Activated gamma-delta T cell treated with anti-CD3 and anti-CD28 coated beads, Interleukin-2, amount 50 U/mL, for 16 hours (primary cell): ENCODE measurements around the gene CA12.
"Not testable (repeated sequence)": the region's sequence is repeated elsewhere in the genome, so short reads cannot be mapped to it uniquely, and the experiment has no call there.

ENCODE experiments used
- DNase-seq: peaks from one replicate; pipeline ENCODE4 v3.0.0-alpha.2; 2020; ENCODE audit warnings: low read depth

CA12 gene

DNA sequence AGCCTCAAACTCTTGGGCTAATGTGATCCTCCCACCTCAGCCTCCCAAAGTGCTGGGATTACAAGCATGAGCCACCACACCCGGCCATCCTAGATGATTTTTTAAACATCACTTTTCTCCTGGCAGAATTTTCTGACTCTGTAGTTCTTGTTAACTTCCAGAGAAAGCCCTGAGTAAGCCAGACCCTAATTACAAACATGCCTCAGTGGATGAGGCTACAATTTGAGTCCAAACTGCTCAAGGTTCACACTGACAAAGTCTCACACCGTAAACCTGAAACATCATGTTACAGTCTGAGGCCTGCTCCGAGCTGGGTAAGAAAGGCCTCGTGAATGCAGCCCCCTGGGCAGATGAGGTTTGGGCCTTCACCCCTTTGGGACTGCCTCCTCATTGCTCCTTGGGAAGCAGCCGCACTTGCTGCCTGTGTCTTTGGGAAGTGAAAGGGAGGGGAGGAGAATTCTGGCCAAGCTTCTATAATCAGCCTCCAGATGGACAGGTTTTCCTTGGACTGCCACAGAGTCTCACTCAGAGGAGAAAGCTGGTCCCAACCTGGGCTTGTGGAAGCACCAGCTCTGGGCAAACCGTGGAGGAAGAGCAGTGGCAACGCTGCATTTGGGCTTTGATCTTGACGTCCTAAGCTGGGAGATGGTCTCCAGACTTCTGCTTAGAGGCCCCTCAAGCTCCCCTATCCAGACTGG, 46.0 kb downstream of the CA12 start:
- no peak for DNase-seq

- no peak for DNase-seq
Measured at GRCh38 chr15:63334821-63335220, 46.8 kb downstream of the CA12 start.

DNA sequence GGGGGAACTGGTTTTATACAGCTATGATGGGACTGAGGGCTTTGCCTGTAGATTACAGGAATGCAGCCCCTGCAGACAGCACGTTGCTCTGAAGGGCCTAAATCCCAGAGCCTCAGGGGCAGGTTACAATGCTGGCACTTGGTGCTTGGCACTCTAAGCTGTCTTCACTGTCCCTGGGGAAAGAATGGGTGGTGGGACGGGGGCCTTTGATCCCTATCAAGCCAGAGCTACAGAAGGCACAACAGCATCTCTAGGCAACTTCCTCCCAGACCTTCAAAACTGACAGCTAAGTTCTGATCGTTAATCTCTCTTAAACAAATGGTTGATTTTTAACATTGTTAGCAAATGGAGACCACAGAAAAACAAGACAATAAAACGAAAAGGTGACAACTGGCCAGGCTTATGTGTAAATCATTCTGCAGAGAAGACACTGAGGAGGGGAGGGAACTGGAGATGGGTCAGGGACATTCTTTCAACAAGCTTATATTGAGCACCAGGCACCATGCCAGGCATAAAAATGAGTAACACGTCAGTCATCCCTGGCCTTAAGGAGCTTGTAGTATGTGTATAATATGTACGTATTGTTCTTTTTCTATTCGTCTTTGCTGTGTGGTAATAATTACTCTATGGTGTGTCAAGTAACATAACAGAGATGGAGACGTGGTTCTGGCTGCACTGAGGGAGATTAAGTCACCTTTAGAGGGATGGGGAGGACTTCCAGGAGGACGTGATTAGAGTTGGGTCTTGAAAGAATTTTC, 49.1 kb downstream of the CA12 start:
- no peak for DNase-seq

GRCh38 chr15:63331456-63331855, 50.2 kb downstream of the CA12 start:
- DNase-seq, result no peak

DNA sequence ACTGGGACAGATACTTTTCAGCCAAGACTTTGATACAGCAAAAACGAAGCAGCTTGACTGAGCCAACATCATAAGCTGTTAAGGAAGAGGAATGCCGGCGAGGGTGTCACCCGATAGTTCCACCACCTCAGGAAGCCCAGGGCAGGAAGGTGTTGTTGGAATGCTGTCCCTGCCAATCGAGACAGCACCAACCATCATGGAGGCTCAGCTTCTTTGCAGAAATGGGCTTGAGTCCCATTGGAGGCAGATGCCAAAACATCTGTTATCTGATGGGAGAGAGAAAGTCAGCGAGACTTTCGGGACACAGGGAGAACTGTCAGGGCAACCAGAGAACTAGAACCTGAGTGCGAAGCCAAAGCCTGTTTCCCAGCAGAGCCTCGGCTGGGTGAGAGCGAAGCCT, 50.7 kb downstream of the CA12 start:
- no peak for DNase-seq

DNA sequence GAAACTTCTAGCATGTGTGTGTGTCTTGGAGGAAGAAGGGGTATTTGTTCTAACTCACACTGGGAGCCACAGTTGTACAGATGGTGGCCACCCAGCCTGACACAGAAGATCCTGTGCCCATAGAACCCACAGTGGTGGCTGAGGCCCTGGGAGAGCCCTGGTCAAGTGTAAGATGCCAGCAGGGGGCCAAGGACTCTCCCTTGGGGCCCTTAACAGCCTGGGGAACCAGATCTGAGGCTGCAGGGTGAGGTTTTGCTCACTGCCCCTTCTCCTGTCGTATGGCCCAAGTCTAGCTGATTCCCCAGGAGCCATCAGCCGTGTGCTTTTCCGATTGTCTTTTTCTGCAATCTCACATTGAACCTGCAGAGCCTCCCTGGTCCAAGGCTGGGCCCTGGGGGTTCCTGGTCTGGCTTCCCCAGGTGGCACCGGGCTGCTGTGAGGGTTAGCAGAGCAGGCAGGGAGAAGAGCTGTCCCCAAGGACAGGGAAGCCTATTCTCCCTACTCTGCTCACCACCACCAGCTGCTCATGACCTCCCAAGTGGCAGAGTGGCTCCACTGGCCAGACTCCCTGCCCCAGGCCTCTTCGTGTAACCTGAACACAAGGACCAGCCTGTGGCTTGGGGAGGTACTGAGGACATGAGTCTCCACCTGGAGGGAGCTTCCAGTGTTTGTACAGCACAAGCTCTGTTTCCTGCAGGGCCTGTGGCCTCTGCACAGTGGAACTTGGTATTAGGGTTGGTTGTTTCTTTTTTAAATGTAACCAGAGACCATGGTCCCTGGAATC, 51.9 kb downstream of the CA12 start:
- DNase-seq, result no peak

- DNase-seq, result no peak
Measured at GRCh38 chr15:63327648-63328421, 53.8 kb downstream of the CA12 start.

GRCh38 chr15:63324770-63325169, 56.9 kb downstream of the CA12 start:
- no peak for DNase-seq

DNA sequence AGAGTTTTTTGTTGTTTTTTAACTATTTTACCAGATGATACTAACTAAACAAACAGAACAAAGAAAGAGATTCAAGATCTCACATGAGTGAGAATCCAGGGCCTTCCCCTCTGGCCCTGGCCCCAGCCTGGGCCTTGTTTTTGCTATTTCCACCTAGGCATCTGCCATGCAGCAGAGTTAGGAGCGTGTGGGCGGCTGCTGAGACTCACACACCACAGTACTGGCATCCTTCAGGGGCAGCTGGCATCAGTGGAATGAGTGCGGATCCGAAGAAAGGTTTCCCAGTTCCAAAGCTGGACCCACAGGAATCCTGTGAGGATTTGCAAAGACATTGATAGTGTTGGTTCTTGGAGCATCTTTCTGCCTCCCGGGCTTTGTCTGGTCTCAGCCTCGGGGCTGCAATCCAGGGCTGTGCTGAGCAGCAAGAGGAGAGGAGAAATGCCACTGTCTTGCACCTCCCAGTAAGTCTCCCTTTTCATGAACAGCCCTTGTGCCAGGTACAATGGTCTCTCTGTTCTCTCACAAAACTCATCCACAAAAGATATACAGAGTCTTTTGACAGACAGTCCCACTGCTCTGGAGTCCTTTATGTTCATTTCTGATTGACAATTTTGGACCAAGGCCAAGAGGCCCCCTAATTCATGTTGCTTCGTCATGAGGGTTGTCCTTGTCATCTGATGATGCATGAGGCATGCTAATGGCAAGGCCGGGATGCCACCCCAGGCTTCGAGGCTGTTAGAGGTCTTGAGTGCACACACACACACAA, 57.7 kb downstream of the CA12 start:
- DNase-seq, result no peak

DNA sequence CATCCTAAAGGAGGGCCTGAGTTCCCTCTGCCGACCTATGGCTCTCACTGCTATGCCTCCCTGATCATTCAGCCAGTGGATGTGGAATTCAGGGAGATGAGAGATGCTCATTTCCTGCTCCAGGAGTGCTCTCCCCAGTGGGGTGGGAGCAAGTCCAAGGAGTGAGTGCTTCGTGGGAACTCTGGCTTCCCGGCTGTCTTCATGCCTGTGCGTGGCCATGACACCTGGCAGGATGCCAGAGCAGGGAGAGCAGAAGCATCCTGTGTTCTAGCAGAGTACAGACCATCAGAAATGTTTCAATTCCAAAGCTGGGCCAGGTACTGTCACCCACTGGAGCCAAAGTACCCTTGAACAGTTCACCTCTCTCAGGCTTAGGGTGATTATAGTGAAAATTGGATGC, 59.1 kb downstream of the CA12 start:
- DNase-seq, result no peak

DNA sequence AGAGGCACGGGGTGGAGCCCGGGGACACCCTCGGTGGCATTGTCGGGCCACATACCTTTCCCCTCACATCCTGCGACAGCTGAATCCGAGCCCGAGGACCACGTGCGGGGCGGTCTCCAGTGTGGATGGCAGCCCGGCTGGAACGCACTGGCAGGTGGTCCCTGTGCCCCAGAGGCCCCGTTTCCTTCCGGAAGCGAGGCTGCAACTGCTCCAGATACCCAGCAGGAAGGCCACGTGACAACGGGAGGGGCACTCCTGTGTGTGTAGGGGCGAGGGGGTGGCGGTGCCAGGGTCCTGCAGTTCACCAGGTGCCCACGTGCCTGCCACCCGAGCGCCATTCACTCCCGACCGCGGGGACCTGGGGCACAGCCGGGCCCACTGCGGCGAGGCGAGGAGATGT, 60.2 kb downstream of the CA12 start:
- no peak for DNase-seq

DNA sequence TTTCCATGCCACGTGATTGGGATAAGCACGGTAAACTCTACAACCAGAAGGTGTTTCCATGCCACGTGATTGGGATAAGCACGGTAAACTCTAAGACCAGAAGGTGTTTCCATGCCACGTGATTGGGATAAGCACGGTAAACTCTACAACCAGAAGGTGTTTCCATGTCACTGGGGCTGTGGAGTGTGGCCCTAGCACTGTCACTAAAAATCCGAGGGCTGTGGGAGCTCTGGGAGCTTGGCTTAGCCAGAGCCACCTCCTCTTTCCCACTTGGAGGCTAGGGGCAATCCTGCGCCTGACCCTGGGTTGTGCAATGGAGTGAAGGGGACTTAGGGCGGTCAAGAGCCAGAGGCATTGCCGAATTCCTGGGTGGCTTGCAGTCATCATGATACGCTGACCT, 60.7 kb downstream of the CA12 start:
- DNase-seq, result not testable (repeated sequence)

GRCh38 chr15:63320446-63320845, 61.2 kb downstream of the CA12 start:
- DNase-seq, result not testable (repeated sequence)

DNA sequence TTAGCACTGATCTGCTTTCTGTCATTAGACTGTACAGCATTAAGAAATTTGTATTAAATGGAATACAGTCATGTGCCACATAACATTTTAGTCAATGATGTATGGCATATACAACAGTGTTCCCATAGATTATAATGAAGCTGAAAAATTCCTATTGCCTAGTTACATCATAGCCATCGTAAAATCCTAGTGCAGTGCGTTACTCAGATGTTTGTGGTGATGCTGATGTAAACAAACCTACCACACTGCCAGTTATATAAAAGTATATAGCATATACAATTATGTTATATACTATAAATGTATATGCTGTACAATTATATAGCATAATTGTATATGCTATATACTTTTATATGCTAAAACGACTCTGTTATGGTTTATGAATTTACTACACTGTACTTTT, 62.6 kb downstream of the CA12 start:
- DNase-seq, result no peak

- DNase-seq, result no peak
Measured at GRCh38 chr15:63318344-63318743, 63.3 kb downstream of the CA12 start.

- DNase-seq, result no peak
Measured at GRCh38 chr15:63314409-63314808, 67.2 kb downstream of the CA12 start.

DNA sequence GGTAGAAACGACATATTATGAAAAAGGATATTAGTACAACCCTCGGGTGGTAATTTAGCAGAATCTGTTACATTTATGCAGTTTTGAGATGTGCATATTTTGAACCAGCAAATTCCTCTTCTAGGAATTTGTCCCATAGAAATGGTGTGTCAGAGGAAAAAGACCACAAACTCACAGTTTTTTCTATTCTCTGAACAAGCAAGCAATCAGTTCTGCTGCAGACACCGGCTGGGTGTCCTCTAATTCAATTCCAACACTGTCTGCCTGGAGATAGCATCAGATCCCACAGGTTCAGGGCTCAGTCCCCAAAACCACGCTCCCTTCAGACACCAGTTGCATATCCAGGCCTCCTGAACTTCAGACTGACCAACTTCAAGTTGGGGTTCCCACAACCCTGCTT, 67.8 kb downstream of the CA12 start:
- no peak for DNase-seq

DNA sequence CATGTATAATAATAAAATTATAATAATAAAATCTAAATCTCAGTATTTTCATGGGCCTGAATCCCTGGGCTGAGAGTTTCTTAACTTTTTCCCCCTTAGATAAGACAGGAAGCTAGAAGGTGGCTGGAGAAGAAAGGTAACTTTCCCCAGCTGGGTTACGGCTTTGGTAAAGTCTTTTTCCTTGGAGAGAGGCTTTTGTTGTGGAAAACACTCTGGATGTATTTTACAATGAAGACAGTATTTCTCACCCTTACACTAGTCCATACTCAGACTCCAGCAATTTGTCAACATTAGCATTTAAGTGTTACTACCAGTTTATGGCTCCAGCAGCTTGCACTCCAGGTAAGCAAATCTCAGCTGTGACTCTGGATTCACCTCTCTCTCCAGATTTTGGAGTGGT, 69.4 kb downstream of the CA12 start:
- no peak for DNase-seq

- no peak for DNase-seq
Measured at GRCh38 chr15:63310646-63311045, 71.0 kb downstream of the CA12 start.

GRCh38 chr15:63308947-63309346, 72.7 kb downstream of the CA12 start:
- DNase-seq, result no peak

- no peak for DNase-seq
Measured at GRCh38 chr15:63308491-63308890, 73.2 kb downstream of the CA12 start.
